GM11168 (cell line): Measurements from ENCODE around the gene FOXC2.

Experiments
- in situ Hi-C: fragments of 300-500 bp; cut with MboI; formaldehyde crosslinking; loops from one replicate; pipeline ENCODE4 v1.12.0; 2022; ENCODE audit warnings: low sequenced_read_pairs; ENCODE audit not compliant: unreplicated experiment

The FOXC2 gene

DNA sequence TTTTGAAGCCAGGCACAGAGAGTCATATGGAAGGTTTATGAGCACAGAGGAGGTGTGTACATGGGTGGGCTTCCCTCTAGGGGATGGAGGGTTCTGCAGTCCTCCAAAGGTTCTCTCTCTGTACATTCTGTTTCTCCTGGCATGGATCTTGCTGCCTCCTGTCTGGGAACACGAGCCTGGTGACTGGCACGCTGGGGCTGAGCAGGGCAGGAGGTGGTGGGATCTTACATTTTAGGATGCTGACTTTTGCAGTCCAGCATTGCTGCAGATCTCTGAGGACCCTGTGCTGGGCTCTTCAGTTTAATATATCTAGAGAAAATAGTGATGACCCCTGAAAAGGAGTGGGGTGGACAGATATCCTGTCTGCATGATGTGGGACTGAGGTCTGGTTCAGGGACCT lies 34.7 kb downstream of the FOXC2 start:
- in situ Hi-C loops, result no loop called here

DNA sequence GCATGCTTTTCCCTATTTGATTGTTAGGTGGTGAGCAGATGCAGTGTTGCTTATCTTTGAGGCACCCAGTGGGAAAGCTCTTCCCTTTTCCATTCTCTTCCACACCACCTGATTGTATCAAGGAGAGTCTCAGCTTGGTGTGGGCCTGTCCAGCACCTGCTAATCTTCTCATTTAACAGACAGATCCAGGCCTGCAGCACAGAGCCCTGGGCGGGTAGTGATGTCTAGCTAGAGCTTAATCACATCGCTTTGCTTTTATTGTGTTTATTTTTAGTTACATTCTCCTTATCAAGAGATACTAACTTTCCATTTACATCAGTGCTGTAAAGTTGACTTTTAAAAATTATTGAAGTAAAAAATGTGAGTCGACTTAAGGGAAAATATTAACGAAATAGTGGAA lies 35.9 kb downstream of the FOXC2 start:
- in situ Hi-C loops, result no loop called here

DNA sequence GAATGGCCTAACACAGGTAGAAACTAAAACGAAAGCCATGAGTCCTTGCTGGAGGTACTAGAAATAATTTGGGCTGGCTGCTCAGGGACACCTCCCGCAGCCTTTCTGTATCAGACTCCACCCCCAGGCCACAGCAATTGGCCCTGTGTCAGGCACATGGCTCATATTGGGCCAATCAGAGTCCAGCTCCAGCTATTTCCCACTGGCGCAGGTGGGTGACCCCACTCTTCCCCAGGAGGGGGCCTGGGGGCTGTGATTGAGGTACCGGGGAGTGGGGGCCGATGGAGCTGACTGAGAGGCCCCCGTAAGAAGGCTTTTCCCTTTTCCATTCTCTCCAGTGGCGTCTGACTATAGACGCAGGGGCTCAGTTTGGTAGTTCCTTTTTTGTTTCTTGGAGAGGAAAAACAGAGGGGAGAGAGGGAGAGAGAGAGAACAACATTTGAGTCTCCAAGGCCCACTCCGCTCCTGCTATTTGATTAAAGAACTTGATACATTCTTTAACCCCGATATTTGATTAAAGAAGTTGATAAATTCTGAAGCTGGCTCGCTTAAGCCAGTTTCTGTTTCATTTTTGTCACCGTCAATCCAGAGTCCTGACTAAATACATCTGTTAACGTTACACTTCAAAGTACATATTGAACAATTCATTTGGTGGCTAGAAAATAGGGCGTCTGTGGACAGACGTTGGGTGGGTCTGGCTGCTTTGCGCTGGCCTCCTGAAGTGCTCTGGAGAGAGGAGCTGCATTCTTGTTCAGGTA lies 38.0 kb downstream of the FOXC2 start:
- in situ Hi-C loops, result no loop called here

DNA sequence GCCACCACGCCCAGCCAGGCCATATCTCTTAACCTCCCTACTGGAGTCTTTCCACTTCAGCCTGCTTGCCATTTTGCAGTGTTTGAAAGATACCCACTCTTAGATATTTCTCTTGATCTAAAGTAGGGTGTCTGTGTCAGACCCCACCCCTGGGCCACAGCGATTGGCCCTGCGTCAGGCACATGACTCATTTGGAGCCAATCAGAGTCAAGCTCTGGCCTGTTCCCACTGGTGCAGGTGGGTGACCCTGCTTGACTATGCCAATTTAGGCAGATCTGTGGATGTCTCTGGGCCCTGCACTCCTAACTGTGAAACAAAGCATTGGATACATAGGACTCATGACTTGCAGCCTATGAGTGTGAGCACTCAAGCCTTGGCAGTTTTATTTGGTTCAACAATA lies 39.3 kb downstream of the FOXC2 start:
- in situ Hi-C loops, result no loop called here

DNA sequence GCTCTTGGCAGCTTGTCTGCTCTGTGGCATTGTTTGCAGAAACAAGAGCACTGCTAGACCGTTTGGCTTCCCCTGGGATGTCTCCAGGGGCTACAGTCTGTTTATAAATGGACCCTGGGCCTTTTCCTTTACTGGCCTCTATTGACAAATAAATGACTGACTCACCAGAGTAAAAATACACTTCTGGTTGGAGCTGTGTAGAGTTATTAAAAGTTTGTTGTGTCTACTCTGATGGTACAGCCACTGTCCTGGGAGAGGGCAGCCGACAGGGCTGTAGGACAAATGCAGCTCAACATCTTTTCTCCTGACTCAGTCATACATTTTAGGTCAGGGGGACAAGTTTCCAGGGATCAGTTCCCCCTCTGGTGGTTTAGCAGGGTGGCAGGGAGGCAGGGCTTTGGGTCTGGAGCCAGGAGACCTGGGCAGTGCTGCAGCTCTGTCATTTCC lies 41.7 kb downstream of the FOXC2 start:
- in situ Hi-C loops, result no loop called here

DNA sequence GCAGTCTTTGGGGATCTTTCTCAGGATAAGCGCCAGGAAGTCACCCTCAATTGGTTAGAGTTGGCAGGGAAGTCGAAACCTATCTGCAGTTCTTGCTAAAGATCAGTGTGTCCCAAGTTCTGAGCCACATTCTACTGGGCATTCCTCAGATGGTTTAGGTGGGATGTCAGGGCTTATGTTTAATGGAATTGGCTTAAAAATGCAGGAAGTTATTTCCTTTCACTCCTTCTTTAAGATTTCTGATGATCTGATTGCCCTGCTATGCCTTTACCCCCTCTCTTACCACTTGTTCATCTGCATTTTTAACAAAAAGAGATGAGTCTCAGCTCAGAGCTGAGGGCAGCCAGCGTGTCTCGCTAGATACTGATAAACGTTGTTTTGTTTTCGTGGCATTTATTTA lies 42.5 kb downstream of the FOXC2 start:
- in situ Hi-C loops, result no loop called here

DNA sequence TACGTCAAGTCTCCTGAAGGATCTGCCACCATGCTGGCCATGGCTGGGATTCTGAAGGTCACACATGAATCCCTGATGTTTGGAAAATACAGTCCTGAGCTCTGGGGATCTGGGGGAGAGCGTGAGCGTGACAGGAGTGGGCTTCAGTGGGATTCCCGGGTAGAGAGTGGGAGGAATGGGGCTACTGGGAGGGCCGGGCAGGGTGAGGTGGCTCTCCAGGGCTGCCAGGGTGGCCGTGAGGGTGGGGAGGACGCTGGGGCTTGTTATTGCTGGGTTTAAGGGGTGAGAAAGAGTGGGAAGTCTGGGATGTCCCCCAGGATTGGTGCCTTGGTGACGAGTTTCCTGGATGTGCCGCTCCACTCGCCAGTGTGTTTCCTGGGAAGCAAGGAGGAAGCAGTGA lies 43.0 kb downstream of the FOXC2 start:
- in situ Hi-C loops, result no loop called here

DNA sequence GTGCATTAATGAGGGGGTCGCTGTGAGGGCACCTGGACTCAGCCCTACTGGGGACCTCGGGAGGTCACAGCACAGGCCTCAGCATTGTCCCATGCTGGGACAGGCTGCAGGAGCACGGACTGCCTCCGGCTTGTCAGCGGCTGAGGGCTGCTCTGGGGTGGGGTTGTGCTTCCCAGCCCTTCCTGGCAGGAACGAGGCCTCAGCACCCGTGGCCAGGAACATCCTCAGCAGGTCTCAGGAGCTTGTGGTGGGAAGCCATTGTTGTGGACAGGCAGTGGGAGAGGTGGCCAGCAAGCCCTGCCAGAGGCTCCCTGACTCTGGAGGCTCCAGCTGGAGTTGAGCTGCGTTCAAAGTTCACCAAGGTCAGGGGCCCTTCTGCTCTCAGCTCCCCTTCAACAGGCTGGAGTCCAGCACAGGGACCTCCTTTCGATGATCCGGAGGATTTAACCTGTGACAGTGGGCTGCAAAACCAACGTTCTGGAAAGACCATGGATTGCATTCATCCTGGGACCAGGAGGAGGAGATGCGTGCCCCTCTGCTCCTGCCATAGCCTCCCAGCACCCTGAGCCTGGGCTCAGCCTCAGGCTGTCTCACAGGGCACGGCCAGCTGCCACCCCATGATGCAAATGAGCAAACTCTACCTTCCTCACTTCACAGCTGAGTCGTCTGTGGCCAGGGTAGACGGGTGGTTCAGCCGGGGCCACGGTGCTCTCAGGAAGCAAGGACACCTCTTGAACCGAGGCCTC lies 44.3 kb downstream of the FOXC2 start:
- in situ Hi-C loops, result no loop called here

DNA sequence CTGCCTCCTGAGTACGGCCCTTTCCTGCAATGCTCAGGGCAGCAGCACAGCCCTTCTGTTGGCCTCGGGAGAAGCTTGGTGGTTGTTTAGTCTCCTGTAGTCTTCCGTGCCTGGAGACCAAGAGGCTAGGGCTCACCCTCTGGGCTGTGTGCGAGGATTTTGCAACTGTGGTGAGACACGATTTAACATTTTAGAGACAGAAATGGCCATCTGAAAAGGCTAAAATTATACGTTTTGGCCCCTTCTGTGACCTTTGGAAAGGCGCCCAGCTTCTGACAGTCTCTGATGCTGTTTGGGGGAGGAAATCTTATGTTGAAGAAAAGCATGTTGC lies 44.9 kb downstream of the FOXC2 start:
- in situ Hi-C loops, result no loop called here

DNA sequence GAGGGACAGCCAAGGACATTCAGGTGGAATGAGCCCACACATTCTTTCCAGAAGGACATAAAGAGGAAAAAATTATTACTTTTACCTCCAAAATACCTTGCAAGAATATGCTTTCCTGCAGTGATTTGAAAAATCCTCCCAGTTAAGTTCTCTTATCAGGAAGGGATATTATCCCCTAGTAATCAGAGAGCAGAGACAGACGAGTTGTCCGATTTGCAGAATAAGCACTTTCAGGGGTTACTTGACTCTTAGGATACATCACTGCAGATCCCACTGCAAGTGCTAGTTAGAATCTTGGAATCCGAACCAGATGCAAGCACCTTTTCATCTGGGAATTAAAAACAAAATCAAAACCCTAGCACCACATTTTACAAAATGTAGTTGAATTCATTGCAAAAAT lies 45.3 kb downstream of the FOXC2 start:
- in situ Hi-C loops, result no loop called here

DNA sequence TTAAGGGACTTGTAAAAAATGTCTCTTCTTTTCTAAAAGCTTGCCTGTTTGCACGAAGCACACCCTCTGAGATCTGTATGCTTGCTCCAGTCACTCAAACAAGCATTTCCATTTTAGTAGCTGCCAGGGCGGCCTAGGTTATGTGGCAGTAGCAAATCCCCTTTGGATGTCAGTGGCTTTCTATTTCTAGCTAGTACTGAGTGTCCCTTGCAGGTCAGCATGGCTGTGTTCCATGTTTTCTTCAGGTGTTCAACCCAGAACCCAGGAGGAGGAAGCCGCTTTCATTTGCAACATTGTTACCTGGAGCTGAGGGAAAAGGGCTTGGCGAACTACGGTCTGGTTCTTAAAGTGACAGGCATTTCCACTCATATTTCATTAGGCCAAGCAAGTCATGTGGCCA lies 48.1 kb downstream of the FOXC2 start:
- in situ Hi-C loops, result no loop called here

DNA sequence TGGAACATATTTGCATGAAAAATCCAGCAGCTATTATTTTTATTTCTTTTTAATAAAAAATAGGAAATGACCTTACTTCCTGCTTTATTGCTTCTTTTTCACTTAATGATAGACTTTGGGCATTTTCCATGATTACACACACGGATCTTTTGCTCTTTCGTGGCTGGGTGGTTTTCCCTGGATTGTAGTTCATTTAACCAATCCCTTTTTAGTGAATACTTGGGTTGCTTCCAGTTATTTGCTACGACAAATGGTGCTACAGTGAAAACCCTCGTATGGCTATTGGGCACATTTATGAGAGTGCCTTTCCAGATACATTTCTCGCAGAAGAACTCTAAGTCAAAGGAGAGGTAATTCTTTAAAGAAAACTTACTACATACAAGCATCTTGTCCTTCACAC lies 50.3 kb downstream of the FOXC2 start:
- in situ Hi-C loops, result no loop called here

DNA sequence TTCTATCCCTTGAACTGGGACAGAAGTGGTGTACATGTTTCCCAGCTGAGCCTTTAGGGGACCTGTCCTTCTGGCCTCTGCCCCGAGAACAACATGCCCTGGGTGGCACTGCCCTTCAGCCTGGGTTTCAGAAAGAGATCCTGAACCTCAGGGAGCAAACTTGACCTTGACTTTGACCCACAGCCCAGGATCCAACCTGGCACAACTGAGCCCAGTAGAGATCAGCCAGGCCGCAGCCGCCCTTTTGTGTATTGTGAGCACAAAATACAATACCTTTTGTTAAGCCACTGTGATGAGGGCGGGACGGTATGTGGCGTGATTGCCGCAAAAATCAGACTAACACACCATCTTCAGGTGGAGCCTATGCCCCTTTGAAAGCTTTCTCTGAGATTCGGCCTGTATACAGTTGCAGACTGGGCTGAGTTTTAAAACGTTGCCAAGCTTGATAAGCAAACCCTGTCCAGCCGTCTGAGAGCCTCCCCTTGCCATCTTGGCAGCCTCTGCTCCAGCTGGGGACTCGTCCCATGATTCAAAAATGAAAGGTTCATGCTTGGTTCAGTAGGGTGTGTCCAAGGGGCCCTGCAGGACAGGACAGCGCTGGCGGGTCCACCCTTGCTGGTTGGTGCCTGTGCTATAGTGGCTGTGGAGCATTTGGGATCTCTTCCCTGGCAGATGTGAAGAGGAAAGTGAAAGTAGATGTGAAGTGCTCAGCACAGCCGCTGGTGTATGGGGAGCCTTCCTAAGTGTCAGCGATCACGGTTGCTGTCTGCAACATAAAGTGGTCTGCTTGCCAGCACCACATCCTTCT lies 52.0 kb downstream of the FOXC2 start:
- in situ Hi-C loops, result no loop called here
